Right lobe of liver (tissue), 4 donors: ENCODE measurements around the gene TMEM154.

ENCODE experiments used
- CTCF ChIP-seq, 4 donors: fragments of 200-600 bp in 3 of 4; fragments of 450-650 bp in 1 of 4; IDR thresholded peaks; one replicate each; pipeline versions ENCODE4 v1.5.1 to v1.8.0; 2016 to 2022; ENCODE audit warnings: antibody characterized with exemption in 4 of 4, mild to moderate bottlenecking in 2 of 4
- POLR2A ChIP-seq: fragments of 450-650 bp; IDR thresholded peaks from one replicate; pipeline ENCODE4 v1.6.1; 2017; ENCODE audit warnings: antibody characterized with exemption, mild to moderate bottlenecking
- donor health status: DM: no; HTN: no; CAD: no.
- donor health status: DM: no; HTN: no; CAD: no.
- donor health status: DM: no; HTN: yes; CAD: no.

GRCh38 chr4:152657657-152658056 is 22.1 kb downstream of the TMEM154 start:
- TF ChIP-seq CTCF (IDR thresholded peaks at IDR 0.05) = no peak
- TF ChIP-seq POLR2A = no peak
